ENCODE results near the gene WDR53. TPM values are rescaled to one million over a fixed set of nuclear protein-coding genes. Genes with fewer than 3 reads are reported as not detected.
A peak's percentile ranks its signal among the peaks of the same experiment; 100 is the strongest.
"Not testable (repeated sequence)": the region's sequence is repeated elsewhere in the genome, so short reads cannot be mapped to it uniquely, and the experiment has no call there.

The WDR53 gene
- total RNA-seq, 4 donors from 2014 or later = 3.8 to 8.7 (median 5.6) TPM

DNA sequence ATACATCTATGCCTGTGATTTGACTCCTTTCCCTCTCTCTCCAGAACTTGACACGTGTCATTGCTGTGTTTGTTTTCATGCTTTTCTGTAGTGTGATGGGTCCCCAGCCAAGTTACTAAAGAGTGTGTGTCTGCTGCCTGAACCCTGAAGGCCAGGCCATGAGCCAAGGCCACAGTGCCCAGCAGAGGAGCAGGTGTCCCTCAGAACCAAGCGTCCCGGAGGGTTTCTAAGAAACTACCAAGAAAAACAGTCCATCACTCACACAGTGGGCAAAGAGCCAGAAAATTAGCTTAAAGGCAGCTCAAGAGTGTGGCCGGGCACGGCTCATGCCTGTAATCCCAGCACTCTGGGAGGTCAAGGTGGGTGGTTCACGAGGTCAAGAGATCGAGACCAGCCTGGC is 35.3 kb upstream of the WDR53 start:
- WGBS = 53% methylated on average over 7 of the region's 7 CpGs
- no peak for DNase-seq (ENCODE audit: extremely low spot score)
- no peaks in the 10 kb centered on the region for H3K9me3 ChIP-seq
- H3K4me3 ChIP-seq = no peak overlapping the region
- intact Hi-C loops (cut with DNase I) = no loop called here
- H3K27me3 ChIP-seq = no peaks in the 10 kb centered on the region
- no peak for TF ChIP-seq CTCF (IDR thresholded peaks at IDR 0.05)
- no peak for TF ChIP-seq POLR2A (IDR thresholded peaks at IDR 0.05; ENCODE audit: low read depth)
- no peak for TF ChIP-seq POLR2AphosphoS5 (IDR thresholded peaks at IDR 0.05)
- TF ChIP-seq EP300 (IDR thresholded peaks at IDR 0.05) = no peak
- no peaks in the 10 kb centered on the region for H3K4me1 ChIP-seq
- H3K27ac ChIP-seq (replicated peaks in 1 of 4) = no peak overlapping the region
- no peaks in the 10 kb centered on the region for H3K36me3 ChIP-seq

DNA sequence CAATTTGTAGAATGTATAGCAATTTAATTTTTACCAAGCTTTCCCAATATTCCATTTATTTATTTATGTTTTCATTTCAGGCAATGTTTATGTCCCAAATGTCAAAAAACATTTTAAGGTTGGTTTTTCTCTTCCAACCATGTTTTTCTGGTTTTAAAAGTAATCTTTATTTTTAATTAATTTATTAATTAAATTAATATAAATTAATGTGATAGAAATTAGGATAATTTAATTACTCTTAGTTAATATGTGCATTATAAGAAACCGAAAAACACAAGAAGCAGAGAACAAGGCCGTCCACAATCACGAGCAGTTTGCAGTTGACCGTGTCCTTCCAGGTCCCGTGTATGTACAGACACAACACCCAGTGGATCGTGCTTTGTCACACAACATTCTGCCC is 34.3 kb upstream of the WDR53 start:
- intact Hi-C loops (cut with DNase I) = no loop called here

GRCh38 chr3:196600359-196600758 is 32.0 kb upstream of the WDR53 start:
- H3K4me3 ChIP-seq = no peak overlapping the region
- H3K4me1 ChIP-seq = peaks cover 0 to 16% (median 12%) of the 10 kb centered on the region in 4 donors
- H3K27me3 ChIP-seq = no peaks in the 10 kb centered on the region
- intact Hi-C loops (cut with DNase I) = no loop called here
- TF ChIP-seq EP300 (IDR thresholded peaks at IDR 0.05) (no peak), CTCF (IDR thresholded peaks at IDR 0.05) (no peak), POLR2AphosphoS5 (IDR thresholded peaks at IDR 0.05) (no peak), POLR2A (IDR thresholded peaks at IDR 0.05; ENCODE audit: low read depth) (no peak)
- no peaks in the 10 kb centered on the region for H3K9me3 ChIP-seq
- WGBS = 96% methylated on average over 5 of the region's 7 CpGs
- no peak overlapping the region for H3K27ac ChIP-seq (replicated peaks in 1 of 4)
- peak; percentile 68 for DNase-seq (ENCODE audit: extremely low spot score)
- no peaks in the 10 kb centered on the region for H3K36me3 ChIP-seq

More for the DNA sequence above, 34.3 kb upstream of the WDR53 start:
- no peak for DNase-seq (ENCODE audit: extremely low spot score)
- TF ChIP-seq CTCF (IDR thresholded peaks at IDR 0.05) (no peak), EP300 (IDR thresholded peaks at IDR 0.05) (no peak), POLR2A (IDR thresholded peaks at IDR 0.05; ENCODE audit: low read depth) (no peak)
- Histone ChIP-seq H3K36me3 (no peaks in the 10 kb centered on the region), H3K27ac (replicated peaks in 1 of 4) (no peak overlapping the region), H3K4me1 (no peaks in the 10 kb centered on the region), H3K27me3 (no peaks in the 10 kb centered on the region), H3K9me3 (no peaks in the 10 kb centered on the region), H3K4me3 (no peak overlapping the region)
- WGBS = 95% methylated on average over 6 of the region's 6 CpGs

GRCh38 chr3:196599734-196600128 is 31.4 kb upstream of the WDR53 start:
- Histone ChIP-seq H3K4me3 (no peak overlapping the region), H3K9me3 (no peaks in the 10 kb centered on the region), H3K27ac (replicated peaks in 1 of 4) (no peak overlapping the region), H3K27me3 (no peaks in the 10 kb centered on the region), H3K36me3 (no peaks in the 10 kb centered on the region), H3K4me1 (peaks cover 0 to 16% (median 12%) of the 10 kb centered on the region in 4 donors)
- peak; percentile 64 for DNase-seq (ENCODE audit: extremely low spot score)
- intact Hi-C loops (cut with DNase I) = no loop called here
- WGBS = 67% methylated on average over 5 of the region's 5 CpGs
- TF ChIP-seq EP300 (IDR thresholded peaks at IDR 0.05) (no peak), POLR2A (IDR thresholded peaks at IDR 0.05; ENCODE audit: low read depth) (no peak), POLR2AphosphoS5 (IDR thresholded peaks at IDR 0.05) (no peak), CTCF (IDR thresholded peaks at IDR 0.05) (no peak)

- H3K4me3 ChIP-seq = peak overlapping the region in 2 of 4 donors; percentile 19 to 26
- intact Hi-C loops (cut with DNase I) = not testable (repeated sequence)
- WGBS = 76% methylated on average over 22 of the region's 25 CpGs
Observed at GRCh38 chr3:196597971-196598733, 29.8 kb upstream of the WDR53 start.

More at GRCh38 chr3:196597971-196598733, 29.8 kb upstream of the WDR53 start:
- not testable (repeated sequence) for H3K27ac ChIP-seq (replicated peaks in 1 of 4); H3K36me3 ChIP-seq; DNase-seq (ENCODE audit: extremely low spot score); H3K27me3 ChIP-seq; H3K9me3 ChIP-seq
- peaks cover 0 to 16% (median 12%) of the 10 kb centered on the region in 4 donors for H3K4me1 ChIP-seq
